ENCODE data around the gene THRSP.

DNA sequence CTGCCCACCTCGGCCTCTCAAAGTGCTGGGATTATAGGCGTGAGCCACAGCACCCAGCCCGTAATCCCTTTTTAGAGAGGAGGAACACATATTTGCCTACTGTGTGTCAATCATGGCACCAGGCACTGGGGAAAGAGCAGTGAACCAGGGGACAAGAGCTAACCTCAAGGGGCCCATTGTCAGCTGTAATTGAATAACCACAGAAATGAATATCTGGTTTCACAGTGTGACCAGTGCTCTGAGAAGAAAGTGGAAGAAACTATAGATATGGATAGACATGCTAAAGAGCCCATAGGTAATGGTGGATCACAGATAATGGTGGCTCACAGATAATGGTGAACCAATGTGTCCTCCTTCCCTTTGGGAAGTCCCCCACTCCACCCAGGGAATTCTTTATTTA is 32.0 kb upstream of the THRSP start:
- TF ChIP-seq, protein P1, sequence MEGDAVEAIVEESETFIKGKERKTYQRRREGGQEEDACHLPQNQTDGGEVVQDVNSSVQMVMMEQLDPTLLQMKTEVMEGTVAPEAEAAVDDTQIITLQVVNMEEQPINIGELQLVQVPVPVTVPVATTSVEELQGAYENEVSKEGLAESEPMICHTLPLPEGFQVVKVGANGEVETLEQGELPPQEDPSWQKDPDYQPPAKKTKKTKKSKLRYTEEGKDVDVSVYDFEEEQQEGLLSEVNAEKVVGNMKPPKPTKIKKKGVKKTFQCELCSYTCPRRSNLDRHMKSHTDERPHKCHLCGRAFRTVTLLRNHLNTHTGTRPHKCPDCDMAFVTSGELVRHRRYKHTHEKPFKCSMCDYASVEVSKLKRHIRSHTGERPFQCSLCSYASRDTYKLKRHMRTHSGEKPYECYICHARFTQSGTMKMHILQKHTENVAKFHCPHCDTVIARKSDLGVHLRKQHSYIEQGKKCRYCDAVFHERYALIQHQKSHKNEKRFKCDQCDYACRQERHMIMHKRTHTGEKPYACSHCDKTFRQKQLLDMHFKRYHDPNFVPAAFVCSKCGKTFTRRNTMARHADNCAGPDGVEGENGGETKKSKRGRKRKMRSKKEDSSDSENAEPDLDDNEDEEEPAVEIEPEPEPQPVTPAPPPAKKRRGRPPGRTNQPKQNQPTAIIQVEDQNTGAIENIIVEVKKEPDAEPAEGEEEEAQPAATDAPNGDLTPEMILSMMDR (conservative IDR thresholded peaks at IDR 0.05; ENCODE audit: low read depth, low read length) = no peak
- TF ChIP-seq EZH2 (IDR thresholded peaks at IDR 0.05; ENCODE audit: low read length, unreplicated experiment) = no peak
- no peak for TF ChIP-seq EZH2phosphoT487 (IDR thresholded peaks at IDR 0.05; ENCODE audit: borderline replicate concordance, low read length)
